HG03159 (cell line): ENCODE measurements around the gene ANKS6.
"Not testable (repeated sequence)": the region's sequence is repeated elsewhere in the genome, so short reads cannot be mapped to it uniquely, and the experiment has no call there.

Source experiments
- ATAC-seq: cut with Tn5 transposase; IDR thresholded peaks from one replicate; pipeline ENCODE4 v1.9.1; 2021; ENCODE audit warnings: mild to moderate bottlenecking, moderate library complexity; ENCODE audit not compliant: unreplicated experiment

ANKS6 gene

DNA sequence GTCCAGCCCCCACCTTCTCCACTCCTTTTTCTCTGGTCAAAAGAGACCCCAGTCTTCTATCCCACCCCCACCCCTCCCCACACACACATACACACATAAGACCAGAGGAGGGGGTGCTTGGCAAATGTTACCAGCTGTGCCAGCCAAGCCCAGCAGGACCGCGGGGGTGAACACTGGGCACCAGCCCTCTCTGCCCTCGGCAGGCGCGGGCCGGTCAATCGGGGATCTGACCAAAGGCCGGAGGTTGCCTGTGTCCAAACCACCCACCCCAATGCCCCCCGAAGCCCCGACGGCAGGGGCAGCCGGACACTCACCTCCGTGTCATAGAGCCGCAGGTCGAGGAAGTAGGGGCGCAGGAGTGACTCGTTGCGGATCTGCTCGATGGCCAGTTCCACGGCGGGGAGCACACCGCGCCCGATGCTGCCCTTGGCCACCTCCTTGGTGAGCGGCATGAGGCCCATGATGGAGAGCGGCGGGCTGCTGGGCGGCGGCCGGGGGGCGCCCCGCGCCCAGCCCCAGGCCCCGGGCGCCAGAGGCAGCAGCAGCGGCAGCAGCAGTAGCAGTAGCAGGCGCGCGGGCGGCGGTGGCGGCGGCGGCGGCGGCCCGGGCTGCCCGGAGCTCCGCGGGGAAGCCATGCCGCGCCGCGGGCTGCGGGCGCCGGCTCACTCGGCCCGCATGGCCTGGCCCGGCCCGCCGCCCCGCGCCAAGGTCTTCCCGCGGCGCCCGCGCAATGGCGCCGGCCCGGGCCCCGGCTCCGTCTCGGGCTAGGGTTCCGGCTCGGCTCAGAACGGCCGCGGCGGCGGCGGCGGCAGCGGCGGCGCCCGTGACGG lies 88.0 kb downstream of the ANKS6 start:
- no peak for ATAC-seq

DNA sequence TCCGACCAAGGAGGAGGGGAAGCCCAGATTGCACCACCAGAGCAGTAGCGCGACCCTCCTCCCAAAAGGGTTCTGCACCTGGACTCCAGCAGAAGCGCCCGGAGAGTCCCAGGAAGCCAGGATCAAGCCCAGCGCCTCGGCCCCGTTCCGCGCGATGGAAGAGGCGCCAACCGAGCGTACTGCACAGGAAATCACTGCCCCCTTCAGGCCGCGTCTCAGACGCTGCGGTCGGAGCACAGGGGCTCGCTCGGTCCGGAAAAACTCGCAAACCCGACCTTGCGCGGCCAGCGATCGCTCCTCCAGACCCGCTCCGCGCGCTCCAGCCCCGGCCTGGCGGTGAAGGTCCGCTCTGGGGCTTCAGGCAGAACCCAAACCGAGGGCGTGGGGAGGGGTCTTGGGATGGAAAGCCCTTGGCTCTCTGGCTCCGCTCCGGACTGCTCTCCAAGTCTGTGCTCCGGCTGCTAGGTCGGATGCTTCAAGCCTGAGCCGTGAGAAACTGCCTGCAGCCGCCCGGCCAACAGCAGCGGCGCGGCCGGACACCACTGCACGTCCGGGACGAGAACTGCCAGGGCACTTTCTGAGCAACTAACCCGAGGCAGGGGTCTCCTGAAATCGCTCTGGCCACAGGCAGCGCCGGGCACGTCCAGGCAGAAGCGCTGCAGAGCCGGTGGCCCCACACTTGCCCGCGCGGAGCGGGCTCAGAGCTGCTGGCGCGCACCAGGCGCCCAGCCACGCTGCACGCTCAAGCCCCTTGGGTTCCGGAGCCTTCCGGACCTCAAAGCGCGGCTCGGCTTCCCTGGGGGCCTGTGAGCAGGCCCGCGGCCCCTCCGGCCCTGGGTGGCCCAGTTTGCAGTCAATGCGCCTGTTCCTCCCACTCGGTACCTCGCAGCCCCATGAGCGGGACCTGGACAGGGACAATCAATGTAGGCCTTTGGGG lies 88.9 kb downstream of the ANKS6 start:
- ATAC-seq: no peak

DNA sequence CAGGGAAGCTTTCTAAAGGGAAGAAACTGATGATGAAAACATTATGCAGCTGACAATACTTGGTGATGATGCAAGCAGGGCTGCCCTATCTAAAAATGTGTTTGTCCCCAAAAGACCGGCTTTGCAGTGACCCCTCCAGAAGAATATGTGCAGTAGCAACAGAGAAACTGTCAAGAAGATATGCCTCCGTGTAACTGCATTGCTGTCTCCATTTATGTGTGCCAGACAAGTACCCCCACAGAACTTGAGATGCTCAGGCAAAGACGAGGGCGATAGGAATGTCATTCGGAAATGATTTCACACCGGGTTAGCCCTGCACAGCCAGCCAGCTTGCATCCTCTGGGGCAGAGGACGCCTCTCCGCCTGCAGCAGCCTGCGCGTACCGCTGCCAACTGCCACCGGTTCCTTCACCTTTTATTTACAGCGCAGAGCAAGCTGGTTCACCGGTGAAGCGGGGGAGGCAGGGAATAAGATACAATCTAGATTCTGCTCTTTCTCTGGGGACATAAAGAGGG lies 89.6 kb downstream of the ANKS6 start:
- ATAC-seq: no peak

DNA sequence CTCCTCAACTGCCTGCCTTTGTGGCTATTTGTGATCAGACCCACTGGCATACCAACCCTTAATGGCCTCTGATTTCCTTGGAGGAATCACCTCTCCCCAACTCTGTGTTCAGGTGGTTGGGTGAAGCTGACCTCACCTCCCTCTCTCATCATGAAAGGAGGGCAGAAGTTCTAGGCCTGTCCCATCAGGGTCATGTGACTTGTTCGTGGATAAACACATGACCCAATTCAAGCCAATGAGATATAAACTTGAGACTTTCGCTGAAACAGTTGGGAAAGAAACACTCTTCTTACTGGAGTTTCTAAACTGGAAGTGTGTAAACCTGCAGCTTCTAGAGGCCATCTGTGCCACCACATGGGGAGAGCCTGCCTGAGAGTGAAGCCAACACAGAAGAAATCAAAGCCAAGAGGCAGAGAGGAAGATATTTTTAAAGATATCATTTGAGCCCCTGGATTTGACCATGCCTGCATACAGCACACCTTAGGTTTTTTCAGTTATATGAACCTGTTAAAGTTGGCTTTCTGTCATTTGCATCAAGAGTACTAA lies 93.4 kb downstream of the ANKS6 start:
- ATAC-seq: no peak

DNA sequence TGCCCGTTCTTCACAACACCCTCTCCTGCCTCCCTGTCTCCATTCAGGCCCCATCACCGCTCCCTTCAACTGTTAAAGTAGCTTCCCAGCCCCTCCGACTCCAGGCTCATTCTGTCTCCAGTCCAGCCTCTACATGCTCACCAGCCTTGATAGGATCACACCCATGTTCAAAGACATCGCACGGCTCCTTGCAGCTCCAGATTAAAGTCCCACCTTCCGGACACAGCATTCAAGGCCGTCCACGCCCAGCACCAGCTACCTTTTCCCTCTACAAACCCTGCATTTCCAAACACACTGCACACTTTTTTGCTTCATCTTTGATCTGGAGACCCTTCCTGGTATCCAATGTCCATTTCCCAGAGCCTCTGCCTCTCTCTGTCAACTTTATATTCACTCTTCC lies 94.0 kb downstream of the ANKS6 start:
- ATAC-seq: no peak

DNA sequence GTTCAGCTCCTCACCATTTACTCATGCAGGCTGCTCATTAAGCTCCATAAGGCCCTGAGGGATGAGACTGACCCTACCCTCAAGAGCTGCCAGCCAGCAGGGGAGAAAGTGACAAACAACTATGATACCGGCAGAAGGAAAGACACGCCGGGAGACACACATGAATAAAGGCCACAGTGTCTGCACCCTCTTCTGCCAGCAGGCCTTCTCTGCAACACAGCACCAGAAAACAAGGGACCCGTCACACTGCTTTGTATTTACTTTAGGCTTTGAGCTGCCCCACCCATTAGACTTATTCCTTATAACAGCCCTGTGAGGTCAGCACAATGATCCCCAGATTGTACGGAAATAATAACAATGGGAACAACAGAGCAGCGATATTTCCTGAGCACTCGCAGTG lies 94.8 kb downstream of the ANKS6 start:
- no peak for ATAC-seq

DNA sequence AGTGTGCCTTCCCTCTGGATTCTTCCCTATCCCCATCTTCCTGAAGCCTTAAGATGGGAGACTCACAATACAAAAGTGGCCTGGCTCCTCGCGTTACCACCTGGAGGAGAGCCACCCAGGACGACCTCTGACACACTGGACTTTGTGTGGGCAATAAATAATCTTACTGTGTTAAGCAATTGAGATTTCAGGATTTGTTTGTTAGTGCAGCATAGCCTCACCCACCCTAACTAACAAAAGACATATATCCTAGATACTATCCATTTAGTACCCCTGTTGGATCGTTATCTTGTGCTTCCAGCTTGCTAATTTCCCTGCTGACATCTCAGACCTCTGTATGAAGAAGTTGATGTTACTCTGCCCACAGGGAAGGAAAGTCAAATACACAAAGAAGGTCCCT lies 95.6 kb downstream of the ANKS6 start:
- ATAC-seq: no peak

DNA sequence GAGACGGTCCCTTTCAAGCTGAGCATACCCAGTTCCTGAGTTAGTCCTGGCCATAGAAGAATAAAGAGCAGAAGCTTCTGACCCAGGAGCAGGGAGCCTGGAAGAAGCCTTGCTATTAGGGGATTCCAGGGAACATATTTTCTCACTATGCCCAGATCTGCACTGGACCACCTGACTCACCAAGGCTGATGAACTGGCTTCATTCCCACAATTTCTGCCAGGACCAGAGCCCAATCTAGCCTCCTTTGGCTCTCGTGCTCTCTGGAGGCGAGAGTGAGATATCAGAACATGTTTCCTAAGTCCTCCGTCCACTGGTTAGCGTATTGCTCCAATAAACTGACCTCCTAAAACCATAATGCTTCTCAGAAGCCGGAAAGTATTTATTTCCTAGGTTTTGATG lies 97.5 kb downstream of the ANKS6 start:
- ATAC-seq: no peak

DNA sequence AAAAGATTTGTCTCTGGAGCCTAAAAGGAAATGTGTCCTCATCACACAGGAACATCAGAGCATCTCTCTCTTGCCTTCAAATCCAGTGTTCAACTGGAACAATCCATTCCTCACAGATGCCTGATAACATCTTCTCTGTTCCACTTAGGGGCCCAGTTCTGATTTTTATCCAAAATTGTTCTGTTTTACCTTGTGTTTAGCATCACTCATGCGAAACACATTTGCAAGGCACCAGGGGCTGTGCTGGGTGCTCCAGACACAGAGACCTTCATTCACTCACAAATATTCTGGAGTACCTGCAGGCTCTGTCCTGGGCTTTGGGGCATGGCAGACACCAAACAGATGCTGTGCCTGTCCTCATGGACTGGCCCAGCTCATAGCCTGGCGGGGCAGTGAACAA lies 101.4 kb downstream of the ANKS6 start:
- ATAC-seq: no peak

DNA sequence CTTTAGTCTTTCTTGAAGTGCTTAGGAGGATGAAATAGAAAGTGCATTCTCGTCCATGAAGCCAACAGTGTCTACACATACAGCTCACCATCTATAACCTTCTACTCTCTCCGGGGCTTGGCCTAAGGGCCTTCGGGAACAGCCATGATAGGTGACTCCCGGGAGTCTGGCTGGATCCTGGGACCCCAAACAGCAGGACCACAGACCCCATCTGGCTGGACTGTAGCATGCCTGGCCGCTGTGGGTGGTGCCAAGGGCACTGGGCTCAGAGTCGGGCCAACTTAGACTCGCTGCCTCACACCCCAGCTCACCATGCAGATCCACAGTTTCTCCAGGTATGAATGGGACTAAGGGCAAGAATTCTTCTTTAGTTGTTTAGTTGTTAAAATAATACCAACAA lies 104.0 kb downstream of the ANKS6 start:
- ATAC-seq: no peak

DNA sequence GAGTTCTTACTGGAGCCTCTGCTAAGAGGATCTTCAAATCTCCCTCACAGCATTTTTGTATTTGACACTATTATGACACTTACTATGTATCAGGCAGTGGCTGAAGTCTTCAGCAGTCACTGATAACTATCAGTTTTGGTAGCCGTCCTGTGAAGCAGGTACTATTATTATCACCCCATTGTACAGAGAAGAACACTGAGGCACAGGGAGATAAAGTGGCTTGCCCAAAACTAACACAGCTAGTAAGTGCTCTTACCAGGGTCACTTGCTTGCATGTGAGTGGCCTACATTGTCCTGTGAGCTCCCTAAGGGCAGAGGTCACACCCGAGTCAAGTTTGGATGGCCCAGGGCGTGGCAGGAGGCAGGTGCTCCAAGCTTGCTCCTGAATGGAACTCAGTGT lies 104.5 kb downstream of the ANKS6 start:
- ATAC-seq: no peak

DNA sequence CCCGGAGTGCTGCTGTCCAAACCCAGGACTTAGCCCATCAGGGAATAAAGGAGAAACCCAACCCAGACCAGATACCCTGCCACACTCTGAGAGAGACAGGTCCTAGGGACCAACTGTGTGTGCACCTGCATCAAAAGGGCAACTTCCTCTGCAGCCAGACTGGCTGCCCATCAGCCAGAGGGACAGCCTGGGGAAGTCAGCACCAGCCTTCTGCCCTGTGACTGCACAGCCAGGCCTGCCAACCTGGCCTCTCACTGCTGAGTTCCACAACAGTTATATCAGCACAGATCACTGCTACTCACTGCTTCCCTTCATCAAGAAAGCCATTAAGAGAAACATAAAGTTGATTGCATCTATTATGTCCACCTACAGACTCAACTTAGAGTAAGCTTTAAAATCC lies 105.7 kb downstream of the ANKS6 start:
- ATAC-seq: no peak

DNA sequence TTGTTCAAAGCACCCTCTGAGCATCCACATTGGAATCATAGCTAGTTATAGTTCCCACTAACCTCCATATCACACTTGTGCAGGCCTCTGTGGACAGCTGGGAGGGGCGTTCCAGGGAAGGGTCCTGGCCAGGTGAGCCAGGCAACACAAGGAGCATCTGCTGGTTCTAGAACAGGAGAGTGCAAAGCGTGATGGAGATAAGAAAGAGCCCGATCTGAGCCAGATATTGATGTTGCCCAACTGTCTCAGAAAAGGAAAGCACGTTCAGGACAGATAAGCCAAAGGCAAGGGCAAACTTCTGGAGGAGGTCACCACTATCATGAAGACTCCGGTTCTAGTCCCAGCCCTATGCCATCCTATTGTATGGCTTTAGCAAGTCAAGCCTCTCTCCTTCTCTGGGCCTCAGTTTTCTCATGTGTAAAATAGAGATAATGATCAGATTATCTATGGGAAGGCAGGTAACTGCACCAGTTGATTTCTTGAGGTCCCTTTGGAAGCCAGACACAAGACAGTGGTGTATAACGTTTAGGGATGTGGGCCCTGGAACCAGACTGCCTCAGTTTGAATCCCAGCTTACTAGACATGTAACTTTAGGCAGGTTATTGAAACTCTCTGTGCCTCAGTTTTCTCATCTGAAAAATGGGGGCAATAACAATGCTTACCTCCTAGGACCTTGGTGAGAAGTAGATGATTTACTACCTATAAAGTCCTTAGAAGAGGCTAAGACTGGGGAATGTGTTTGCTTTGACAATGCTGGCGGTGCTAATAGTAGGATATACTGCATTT lies 107.5 kb downstream of the ANKS6 start:
- no peak for ATAC-seq

DNA sequence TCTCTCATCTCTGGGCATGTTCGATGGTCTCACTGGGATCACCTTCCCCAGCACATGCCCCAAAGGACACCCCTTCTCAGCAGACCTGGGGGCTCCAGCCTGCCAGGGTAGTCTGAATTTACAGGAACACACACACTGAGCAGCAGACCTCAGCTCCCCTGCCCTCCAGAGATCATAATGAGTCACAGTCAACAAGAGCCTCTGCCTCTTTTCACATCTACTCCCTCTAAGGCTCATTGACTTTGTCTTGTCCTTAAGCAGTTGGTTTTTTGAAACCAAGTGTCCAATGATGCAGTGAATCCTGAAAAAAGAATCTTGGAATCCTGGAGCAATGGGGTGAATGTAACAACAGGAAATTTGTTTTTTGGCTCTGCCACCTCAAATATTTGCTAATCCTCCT lies 108.4 kb downstream of the ANKS6 start:
- ATAC-seq: no peak

DNA sequence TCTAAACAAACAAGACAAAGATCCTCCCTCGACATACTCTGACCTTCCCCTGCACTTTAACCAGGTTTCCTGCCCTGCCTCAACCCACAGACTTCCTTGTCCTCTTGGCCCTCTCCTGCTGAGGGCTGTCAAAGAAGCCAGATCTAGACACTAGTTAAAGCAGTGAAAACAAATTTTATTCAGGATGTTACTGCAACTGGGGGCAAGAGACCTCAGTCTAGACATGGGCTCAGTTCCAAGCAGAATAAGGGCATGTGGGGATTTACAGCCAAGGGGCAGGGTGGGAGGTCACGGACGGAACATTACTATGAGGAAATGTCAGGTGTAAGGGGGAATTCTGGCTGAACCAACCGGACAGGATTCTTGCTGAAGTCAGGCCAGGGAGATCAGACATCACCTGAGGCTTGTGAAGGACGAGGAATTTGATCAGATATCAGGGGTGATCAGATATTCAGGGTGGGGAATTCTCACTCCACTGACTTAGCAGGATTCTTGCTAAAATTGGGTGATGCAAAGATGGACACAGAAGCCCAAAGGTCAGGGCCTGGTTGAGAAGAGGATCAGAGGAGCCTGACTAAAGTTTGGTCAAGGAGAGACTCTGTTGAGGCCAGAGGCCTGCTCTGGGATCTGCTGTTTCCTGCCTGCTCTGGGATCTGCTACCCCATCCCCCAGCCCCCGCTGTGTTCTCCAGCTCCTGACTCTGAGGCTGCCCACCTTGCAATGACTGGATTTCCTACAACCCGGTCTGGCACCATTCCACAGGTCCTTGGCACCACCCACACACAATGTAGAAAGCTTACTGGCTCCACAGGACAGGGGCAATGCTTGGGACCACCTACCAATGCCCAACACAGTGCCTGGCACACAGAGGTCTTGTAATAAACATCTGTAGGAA lies 109.1 kb downstream of the ANKS6 start:
- no peak for ATAC-seq

DNA sequence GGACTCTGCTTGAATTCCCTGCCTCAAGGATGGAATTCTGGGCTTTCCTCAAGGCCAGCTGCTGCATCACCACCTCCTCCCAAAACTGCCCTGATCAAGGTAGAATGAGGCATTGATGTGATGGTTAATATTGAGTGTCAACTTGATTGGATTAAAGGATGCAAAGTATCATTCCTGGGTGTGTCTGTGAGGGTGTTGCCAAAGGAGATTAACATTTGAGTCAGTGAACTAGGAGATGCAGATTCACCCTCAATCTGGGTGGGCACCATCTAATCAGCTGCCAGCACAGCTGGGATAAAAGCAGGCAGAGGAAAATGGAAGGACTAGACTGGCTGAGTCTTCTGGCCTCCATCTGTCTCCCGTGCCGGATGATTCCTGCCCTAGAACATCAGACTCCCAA lies 111.5 kb downstream of the ANKS6 start:
- not testable (repeated sequence) for ATAC-seq
